MCF 10A (cell line): ENCODE measurements around the gene EMID1. TPM values are rescaled to one million over a fixed set of nuclear protein-coding genes. Genes with fewer than 3 reads are reported as not detected.

ENCODE experiments used
- BruUV-seq: library from RNA; stranded (reverse); fragments of 400-500 nt; replicated peaks from 2 replicates; lab custom pipeline; 2021; lab: Mats Ljungman, UMichigan
- CTCF ChIA-PET: fragments of 300-600 bp; sonication (Branson Sonifier 250); formaldehyde crosslinking; extraction: SDS; loops from one replicate; lab custom pipeline; 2021; ENCODE audit warnings: antibody characterized with exemption, inconsistent platforms; lab: Yijun Ruan, JAX
- POLR2A ChIA-PET: fragments of 300-600, 350-650 bp; sonication (Branson Sonifier 250); formaldehyde crosslinking; extraction: SDS; loops from one replicate; lab custom pipeline; 2020; ENCODE audit warnings: antibody characterized with exemption, inconsistent platforms; lab: Yijun Ruan, JAX
- DNase-seq: peaks from one replicate; pipeline ENCODE4 v3.0.0-alpha.2; 2018; ENCODE audit not compliant: unreplicated experiment
- H3K27ac Mint-ChIP-seq: one replicate; pipeline ENCODE4 v1.8.0; 2022; ENCODE audit warnings: mild to moderate bottlenecking, low read depth, mixed read lengths; ENCODE audit not compliant: unreplicated experiment
- H3K27me3 Mint-ChIP-seq: one replicate; pipeline ENCODE4 v1.8.0; 2022; ENCODE audit warnings: mixed read lengths; ENCODE audit not compliant: insufficient read depth, unreplicated experiment
- H3K36me3 Mint-ChIP-seq: one replicate; pipeline ENCODE4 v1.8.0; 2022; ENCODE audit warnings: mild to moderate bottlenecking, moderate library complexity, mixed read lengths; ENCODE audit not compliant: insufficient read depth, unreplicated experiment
- H3K4me1 Mint-ChIP-seq: one replicate; pipeline ENCODE4 v1.8.0; 2022; ENCODE audit warnings: mixed read lengths; ENCODE audit not compliant: insufficient read depth, unreplicated experiment
- H3K4me3 Mint-ChIP-seq: one replicate; pipeline ENCODE4 v1.8.0; 2022; ENCODE audit warnings: mild to moderate bottlenecking, moderate library complexity, mixed read lengths; ENCODE audit not compliant: unreplicated experiment
- H3K9me3 Mint-ChIP-seq: one replicate; pipeline ENCODE4 v1.8.0; 2022; ENCODE audit warnings: mixed read lengths; ENCODE audit not compliant: unreplicated experiment
- intact Hi-C: fragments of 100-400 bp; cut with micrococcal nuclease; formaldehyde crosslinking; loops from 2 replicates; pipeline ENCODE4 v1.14.1; 2022
- total RNA-seq: library from RNA; stranded (reverse); gene quantifications from 2 replicates; pipeline ENCODE4 v1.2.3, GENCODE V29; 2022
- TF ChIP-seq, protein P1 (sequence below): fragments of 200-600 bp; IDR thresholded peaks from one replicate; pipeline ENCODE4 v1.8.0; 2022; ENCODE audit warnings: antibody characterized with exemption, mild to moderate bottlenecking; ENCODE audit not compliant: unreplicated experiment

The EMID1 gene
- total RNA-seq, 1 experiment from 2014 or later, result not detected

DNA sequence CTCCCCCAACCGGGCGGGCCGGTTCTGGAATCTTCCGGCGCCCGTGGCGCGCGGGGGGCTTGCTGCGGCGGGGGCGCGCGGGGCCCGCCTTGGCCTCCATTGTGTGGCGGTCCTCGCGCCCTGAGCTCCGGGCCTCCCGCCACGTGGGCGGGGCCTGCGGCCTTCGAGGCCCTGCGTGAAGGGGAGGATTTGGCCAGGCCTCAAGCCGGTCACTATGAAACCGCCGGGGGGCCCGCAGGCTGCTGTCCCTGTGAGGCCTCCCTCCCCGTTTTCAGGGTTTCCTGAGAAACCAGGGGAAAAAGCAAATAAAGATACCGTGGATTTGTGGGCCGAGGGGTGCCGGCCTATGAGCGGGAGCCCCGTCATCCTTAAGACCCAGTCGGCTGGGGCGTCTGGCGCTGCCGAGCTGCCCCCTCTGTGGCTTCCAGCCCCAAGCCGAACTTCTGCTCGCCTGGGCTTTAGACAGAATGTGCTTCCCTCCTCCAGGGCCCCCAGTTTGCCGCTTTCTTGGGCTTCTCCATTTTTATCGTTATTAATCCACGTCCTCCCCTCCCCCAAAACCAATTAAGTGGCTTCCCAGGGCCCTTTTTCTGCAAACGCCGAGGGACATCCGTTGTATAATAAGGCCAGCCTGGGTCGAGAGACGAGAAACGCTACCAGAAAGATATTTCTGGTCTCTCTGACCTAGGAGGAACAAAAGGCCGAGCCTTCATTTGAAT lies 63.0 kb downstream of the EMID1 start:
- intact Hi-C loops, result no loop called here
- no peaks in the 10 kb centered on the region for H3K9me3 Mint-ChIP-seq
- peaks cover 39% of the 10 kb centered on the region for H3K4me1 Mint-ChIP-seq

DNA sequence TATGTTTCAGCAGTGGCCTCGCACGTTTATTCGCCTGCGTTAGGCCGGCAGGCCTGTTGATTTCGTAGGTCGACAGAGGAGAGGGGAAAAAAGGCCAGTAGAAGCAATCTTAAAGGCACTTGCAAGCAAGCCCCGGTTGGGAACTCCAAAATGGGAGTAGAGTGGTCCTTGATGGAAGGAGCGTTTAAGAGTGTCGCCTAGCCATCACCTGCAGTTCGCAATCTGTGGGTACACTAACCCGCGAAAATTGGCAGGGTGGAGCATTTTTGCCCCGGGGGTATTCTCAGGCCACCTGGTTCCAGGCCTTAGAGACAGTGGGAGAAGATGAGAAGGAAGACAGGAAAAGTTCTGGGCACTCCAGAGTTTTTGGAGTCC lies 63.5 kb downstream of the EMID1 start:
- TF ChIP-seq, protein P1, sequence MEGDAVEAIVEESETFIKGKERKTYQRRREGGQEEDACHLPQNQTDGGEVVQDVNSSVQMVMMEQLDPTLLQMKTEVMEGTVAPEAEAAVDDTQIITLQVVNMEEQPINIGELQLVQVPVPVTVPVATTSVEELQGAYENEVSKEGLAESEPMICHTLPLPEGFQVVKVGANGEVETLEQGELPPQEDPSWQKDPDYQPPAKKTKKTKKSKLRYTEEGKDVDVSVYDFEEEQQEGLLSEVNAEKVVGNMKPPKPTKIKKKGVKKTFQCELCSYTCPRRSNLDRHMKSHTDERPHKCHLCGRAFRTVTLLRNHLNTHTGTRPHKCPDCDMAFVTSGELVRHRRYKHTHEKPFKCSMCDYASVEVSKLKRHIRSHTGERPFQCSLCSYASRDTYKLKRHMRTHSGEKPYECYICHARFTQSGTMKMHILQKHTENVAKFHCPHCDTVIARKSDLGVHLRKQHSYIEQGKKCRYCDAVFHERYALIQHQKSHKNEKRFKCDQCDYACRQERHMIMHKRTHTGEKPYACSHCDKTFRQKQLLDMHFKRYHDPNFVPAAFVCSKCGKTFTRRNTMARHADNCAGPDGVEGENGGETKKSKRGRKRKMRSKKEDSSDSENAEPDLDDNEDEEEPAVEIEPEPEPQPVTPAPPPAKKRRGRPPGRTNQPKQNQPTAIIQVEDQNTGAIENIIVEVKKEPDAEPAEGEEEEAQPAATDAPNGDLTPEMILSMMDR, result no peak
- TSS peak; percentile 29 for BruUV-seq
- Mint-ChIP-seq H3K27me3 (no peaks in the 10 kb centered on the region), H3K27ac (peak overlapping the region; percentile 99), H3K4me1 (peaks cover 39% of the 10 kb centered on the region), H3K36me3 (peaks cover 65% of the 10 kb centered on the region), H3K4me3 (peak overlapping the region; percentile 88), H3K9me3 (no peaks in the 10 kb centered on the region)
- CTCF ChIA-PET, result no interaction called here
- DNase-seq, result no peak
- intact Hi-C loops, result no loop called here
- POLR2A ChIA-PET, result interaction anchor here (1.2 to 1.4 kb wide), 2 partner anchors 15 to 37 kb away, joined by 3 to 7 read pairs; partner anchors contain the start of gene GAS2L1

More for the DNA sequence above, 63.0 kb downstream of the EMID1 start:
- H3K27ac Mint-ChIP-seq, result peak overlapping the region; percentile 99
- H3K27me3 Mint-ChIP-seq, result no peaks in the 10 kb centered on the region
- POLR2A ChIA-PET, result interaction anchor here (0.5 to 1.4 kb wide), 6 partner anchors 8 to 1349 kb away, joined by 3 to 7 read pairs (median 4); partner anchors contain the start of genes GAS2L1, PITPNB and XBP1
- CTCF ChIA-PET, result interaction anchor here (0.9 kb wide), 1 partner anchor 15 kb away, joined by 3 read pairs; no protein-coding TSS in a partner anchor
- DNase-seq, result peak; percentile 48
- H3K4me3 Mint-ChIP-seq, result peak overlapping the region; percentile 88
- BruUV-seq, result no TSS peak
- peaks cover 60% of the 10 kb centered on the region for H3K36me3 Mint-ChIP-seq
- TF ChIP-seq, protein P1, result no peak

DNA sequence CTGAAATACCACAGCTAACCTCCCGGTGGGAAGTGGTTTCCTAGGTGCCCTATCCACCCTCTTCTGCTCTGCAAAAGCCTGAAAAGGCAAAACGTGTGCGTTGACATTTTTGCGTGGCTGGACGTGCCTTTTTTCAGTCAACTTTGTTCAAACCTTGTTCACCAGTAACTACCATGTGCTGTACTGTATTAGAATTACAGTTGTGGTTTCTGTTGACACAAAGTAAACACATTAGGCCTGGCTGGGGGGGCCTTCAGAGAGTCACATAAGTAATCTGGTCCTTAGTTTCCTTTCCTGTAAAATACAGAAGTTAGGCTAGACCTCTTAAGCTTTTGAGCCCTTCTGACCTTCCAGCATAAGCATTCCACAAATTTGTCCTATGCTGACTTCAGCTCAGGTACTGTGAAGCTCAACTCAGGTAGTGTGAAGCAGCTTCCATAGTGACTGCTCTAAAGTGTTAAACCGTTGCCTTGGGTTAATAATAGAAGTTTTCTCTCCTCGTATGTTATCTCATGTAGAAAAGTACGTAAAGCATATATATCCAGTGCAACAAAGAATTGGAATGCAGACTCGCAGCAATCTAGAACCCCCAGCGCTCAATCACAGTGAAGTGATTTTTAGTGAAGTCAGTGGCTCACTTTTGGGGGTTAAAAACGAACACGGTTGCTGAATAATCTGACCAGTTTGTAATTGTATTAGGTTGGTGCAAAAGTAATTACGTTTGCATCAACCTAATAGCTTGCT lies 64.2 kb downstream of the EMID1 start:
- Mint-ChIP-seq H3K27me3 (no peaks in the 10 kb centered on the region), H3K9me3 (no peaks in the 10 kb centered on the region), H3K4me3 (peak overlapping the region; percentile 88), H3K27ac (peak overlapping the region; percentile 99), H3K36me3 (peaks cover 66% of the 10 kb centered on the region), H3K4me1 (peaks cover 39% of the 10 kb centered on the region)
- no TSS peak for BruUV-seq
- DNase-seq, result peak; percentile 18
- TF ChIP-seq, protein P1, result no peak
- intact Hi-C loops, result no loop called here
- ChIA-PET CTCF (no interaction called here), POLR2A (interaction anchor here (0.5 to 1.3 kb wide), 10 partner anchors 10 to 641 kb away, joined by 3 to 5 read pairs (median 4); partner anchors contain the start of gene GAS2L1)
